HS-5 (cell line): ENCODE data around the gene POMP.
"Not testable (repeated sequence)": the region's sequence is repeated elsewhere in the genome, so short reads cannot be mapped to it uniquely, and the experiment has no call there.

Experiments used
- DNase-seq: peaks from one replicate; pipeline ENCODE4 v3.0.0-alpha.2; 2012; ENCODE audit warnings: low read depth

The POMP gene

GRCh38 chr13:28637714-28638355 is 21.1 kb upstream of the POMP start:
- no peak for DNase-seq

- no peak for DNase-seq
Observed at GRCh38 chr13:28638756-28639155, 20.2 kb upstream of the POMP start.

- no peak for DNase-seq
Observed at GRCh38 chr13:28640861-28641599, 17.9 kb upstream of the POMP start.

- DNase-seq = no peak
Observed at GRCh38 chr13:28641600-28641926, 17.4 kb upstream of the POMP start.

- DNase-seq = no peak
Observed at GRCh38 chr13:28650284-28650683, 8.6 kb upstream of the POMP start.

- DNase-seq = no peak
Observed at GRCh38 chr13:28651810-28652401, 7.0 kb upstream of the POMP start.

GRCh38 chr13:28653111-28653510 is 5.8 kb upstream of the POMP start:
- no peak for DNase-seq

- DNase-seq = no peak
Observed at GRCh38 chr13:28654276-28654675, 4.7 kb upstream of the POMP start.

- no peak for DNase-seq
Observed at GRCh38 chr13:28655561-28655960, 3.4 kb upstream of the POMP start.

- DNase-seq = no peak
Observed at GRCh38 chr13:28657784-28658538, 969 bp upstream of the POMP start.

GRCh38 chr13:28658539-28658795 is 463 bp upstream of the POMP start:
- DNase-seq = no peak

GRCh38 chr13:28659621-28659970 is 666 bp downstream of the POMP start:
- DNase-seq = no peak

- DNase-seq = no peak
Observed at GRCh38 chr13:28666897-28667488, 8.1 kb downstream of the POMP start.

- no peak for DNase-seq
Observed at GRCh38 chr13:28671126-28671792, 12.3 kb downstream of the POMP start.

- no peak for DNase-seq
Observed at GRCh38 chr13:28678809-28679208, 19.9 kb downstream of the POMP start.

GRCh38 chr13:28679628-28680027 is 20.7 kb downstream of the POMP start:
- DNase-seq = no peak

GRCh38 chr13:28680541-28680940 is 21.6 kb downstream of the POMP start:
- no peak for DNase-seq

- DNase-seq = not testable (repeated sequence)
Observed at GRCh38 chr13:28683169-28683568, 24.2 kb downstream of the POMP start.

- no peak for DNase-seq
Observed at GRCh38 chr13:28684257-28684656, 25.3 kb downstream of the POMP start.

- DNase-seq = no peak
Observed at GRCh38 chr13:28685114-28685513, 26.2 kb downstream of the POMP start.

- no peak for DNase-seq
Observed at GRCh38 chr13:28685892-28686291, 27.0 kb downstream of the POMP start.
